Keratinocyte (primary cell): ENCODE data around the gene RPN1. TPM values are rescaled to one million over a fixed set of nuclear protein-coding genes. Genes with fewer than 3 reads are reported as not detected.
"Not testable (repeated sequence)": the region's sequence is repeated elsewhere in the genome, so short reads cannot be mapped to it uniquely, and the experiment has no call there.

ENCODE experiments used
- DNase-seq: peaks from one replicate; pipeline ENCODE4 v3.0.0-alpha.2; 2011; ENCODE audit warnings: low read depth, missing footprints, low spot score
- FAIRE-seq: peaks from 2 replicates; lab custom pipeline; 2011; peaks lifted over from hg19 to GRCh38; lab: Jason Lieb, UNC
- H2AFZ ChIP-seq: 2 replicates; pipeline ENCODE4 v1.6.0; 2012; ENCODE audit warnings: low read length, control low read depth, inconsistent platforms; ENCODE audit not compliant: control insufficient read depth
- H3K27ac ChIP-seq: 2 replicates; pipeline ENCODE4 v1.5.1; 2011; ENCODE audit warnings: low read length; ENCODE audit not compliant: control insufficient read depth, insufficient read depth
- H3K27me3 ChIP-seq: 3 replicates; pipeline ENCODE4 v1.6.0; 2011; ENCODE audit warnings: low read length; ENCODE audit not compliant: control insufficient read depth, insufficient read depth; ENCODE audit errors: extremely low read depth
- H3K36me3 ChIP-seq, 2 experiments: 2 replicates in 1 of 2; 3 replicates in 1 of 2; pipeline ENCODE4 v1.5.1; 2011; ENCODE audit warnings: low read length in 2 of 2, mild to moderate bottlenecking in 1 of 2; ENCODE audit not compliant: control insufficient read depth in 2 of 2, insufficient read depth in 2 of 2; ENCODE audit errors: extremely low read depth in 1 of 2
- H3K4me1 ChIP-seq: 3 replicates; pipeline ENCODE4 v1.5.1; 2011; ENCODE audit warnings: low read length; ENCODE audit not compliant: control insufficient read depth, insufficient read depth; ENCODE audit errors: extremely low read depth
- H3K4me2 ChIP-seq: 3 replicates; pipeline ENCODE4 v1.6.0; 2011; ENCODE audit warnings: low read depth, low read length; ENCODE audit not compliant: control insufficient read depth, insufficient read depth; ENCODE audit errors: extremely low read depth
- H3K4me3 ChIP-seq, 3 experiments: fragments of 200-600 bp in 1 of 3; sonication (generic) in 1 of 3; 2 replicates in 2 of 3; 3 replicates in 1 of 3; pipeline ENCODE4 v1.5.1; 2011 to 2016; ENCODE audit warnings: low read length in 3 of 3, mild to moderate bottlenecking in 3 of 3, control low read depth in 2 of 3, inconsistent platforms in 1 of 3, low read depth in 1 of 3, mixed read lengths in 1 of 3, mixed run types in 1 of 3, moderate library complexity in 1 of 3; ENCODE audit not compliant: control insufficient read depth in 2 of 3, insufficient read depth in 2 of 3; ENCODE audit errors: extremely low read depth in 1 of 3
- H3K79me2 ChIP-seq: 2 replicates; pipeline ENCODE4 v1.6.0; 2012; ENCODE audit warnings: low read length; ENCODE audit not compliant: control insufficient read depth, insufficient read depth
- H3K9ac ChIP-seq: 3 replicates; pipeline ENCODE4 v1.6.0; 2011; ENCODE audit warnings: low read length; ENCODE audit not compliant: control insufficient read depth, insufficient read depth; ENCODE audit errors: extremely low read depth
- H3K9me1 ChIP-seq: 3 replicates; pipeline ENCODE4 v1.6.0; 2011; ENCODE audit warnings: low read length; ENCODE audit not compliant: control insufficient read depth, insufficient read depth; ENCODE audit errors: extremely low read depth
- H3K9me3 ChIP-seq: 2 replicates; pipeline ENCODE4 v1.5.1; 2012; ENCODE audit warnings: low read depth, low read length; ENCODE audit not compliant: control insufficient read depth
- H4K20me1 ChIP-seq: 3 replicates; pipeline ENCODE4 v1.6.0; 2011; ENCODE audit warnings: low read length; ENCODE audit not compliant: control insufficient read depth, insufficient read depth; ENCODE audit errors: extremely low read depth
- CTCF ChIP-seq, 3 experiments: IDR thresholded peaks in 1 of 3; conservative IDR thresholded peaks in 1 of 3; optimal IDR thresholded peaks in 1 of 3; 2 replicates in 2 of 3; 3 replicates in 1 of 3; pipeline versions ENCODE3 to v1.5.1; 2011; ENCODE audit warnings: low read length in 3 of 3, mild to moderate bottlenecking in 3 of 3, moderate library complexity in 2 of 3, control low read depth in 1 of 3, inconsistent platforms in 1 of 3; ENCODE audit not compliant: insufficient read depth in 2 of 3; ENCODE audit errors: extremely low read depth in 1 of 3
- EZH2 ChIP-seq: IDR thresholded peaks from one replicate; pipeline ENCODE4 v1.6.1; 2012; ENCODE audit warnings: inconsistent platforms, mild to moderate bottlenecking, low read length, moderate library complexity
- dilution Hi-C: fragments of 300-500 bp; cut with MboI; formaldehyde crosslinking; loops from one replicate; pipeline ENCODE4 v1.7.0; 2020; ENCODE audit warnings: low sequenced_read_pairs; ENCODE audit not compliant: extremely low pct_ligation_motif_present
- polyA plus RNA-seq, 5 experiments: library from polyadenylated mRNA; depleted of rRNA in 3 of 5; stranded (reverse) in 3 of 5; stranded (forward) in 1 of 5; unstranded in 1 of 5; fragments of >200 nt; gene quantifications; 1 replicate in 1 of 5; 2 replicates in 3 of 5; 3 replicates in 1 of 5; pipeline versions ENCODE4 v1.2.1 to v1.2.3, GENCODE V29; 2011 to 2012; ENCODE audit warnings: missing spikeins in 2 of 5, low read depth in 1 of 5, low replicate concordance in 1 of 5

RPN1 gene
- polyA plus RNA-seq, 1 donor (not counting 4 experiments of a cell fraction or from before 2014, with no cell fraction given): 350 TPM

GRCh38 chr3:128679338-128679737 lies 28.7 kb upstream of the RPN1 start:
- H3K79me2 ChIP-seq: no peaks in the 10 kb centered on the region
- peaks cover 7% of the 10 kb centered on the region for H3K4me1 ChIP-seq
- H3K4me3 ChIP-seq: no peak overlapping the region
- dilution Hi-C loops: no loop called here
- no peaks in the 10 kb centered on the region for H3K36me3 ChIP-seq
- no peaks in the 10 kb centered on the region for H3K9me3 ChIP-seq
- no peak overlapping the region for H3K27ac ChIP-seq
- no peak overlapping the region for H3K9ac ChIP-seq
- DNase-seq (no peak), FAIRE-seq (no peak)
- H3K4me2 ChIP-seq: no peak overlapping the region
- no peak for TF ChIP-seq CTCF (optimal IDR thresholded peaks at IDR 0.05 in 1 of 3, IDR thresholded peaks at IDR 0.05 in 1 of 3, conservative IDR thresholded peaks at IDR 0.05 in 1 of 3; ENCODE audit: extremely low read depth in 1 of 3, insufficient read depth in 2 of 3, low read length in 3 of 3)
- TF ChIP-seq EZH2: no peak
- no peak overlapping the region for H2AFZ ChIP-seq
- H3K9me1 ChIP-seq: no peaks in the 10 kb centered on the region
- no peaks in the 10 kb centered on the region for H4K20me1 ChIP-seq
- H3K27me3 ChIP-seq: no peaks in the 10 kb centered on the region

- H3K36me3 ChIP-seq, H3K79me2 ChIP-seq, H3K9me1 ChIP-seq, H3K9me3 ChIP-seq, DNase-seq, dilution Hi-C loops, FAIRE-seq, H3K4me2 ChIP-seq, H3K9ac ChIP-seq, H4K20me1 ChIP-seq, H3K4me3 ChIP-seq, H3K4me1 ChIP-seq, H2AFZ ChIP-seq, H3K27me3 ChIP-seq, H3K27ac ChIP-seq: not testable (repeated sequence)
Observed at GRCh38 chr3:128675802-128676201, 25.2 kb upstream of the RPN1 start.

GRCh38 chr3:128674161-128674784 lies 23.7 kb upstream of the RPN1 start:
- no peaks in the 10 kb centered on the region for H3K36me3 ChIP-seq
- H2AFZ ChIP-seq: no peak overlapping the region
- no peak overlapping the region for H3K4me2 ChIP-seq
- H3K9ac ChIP-seq: no peak overlapping the region
- H3K4me3 ChIP-seq: no peak overlapping the region
- dilution Hi-C loops: no loop called here
- no peaks in the 10 kb centered on the region for H3K27me3 ChIP-seq
- FAIRE-seq (no peak), DNase-seq (no peak)
- TF ChIP-seq CTCF (optimal IDR thresholded peaks at IDR 0.05 in 1 of 3, IDR thresholded peaks at IDR 0.05 in 1 of 3, conservative IDR thresholded peaks at IDR 0.05 in 1 of 3; ENCODE audit: extremely low read depth in 1 of 3, insufficient read depth in 2 of 3, low read length in 3 of 3): no peak
- no peak for TF ChIP-seq EZH2
- no peaks in the 10 kb centered on the region for H3K9me1 ChIP-seq
- H3K79me2 ChIP-seq: no peaks in the 10 kb centered on the region
- H3K27ac ChIP-seq: no peak overlapping the region
- no peaks in the 10 kb centered on the region for H3K4me1 ChIP-seq
- H4K20me1 ChIP-seq: no peaks in the 10 kb centered on the region
- no peaks in the 10 kb centered on the region for H3K9me3 ChIP-seq
